ENCODE results near the gene CLK1. TPM values are rescaled to one million over a fixed set of nuclear protein-coding genes. Genes with fewer than 3 reads are reported as not detected.

The CLK1 gene
- total and polyA plus RNA-seq, 9 of the 15 experiments (the other 6 are each of a cell fraction or from before 2014, with no cell fraction given) = 29.3 to 99.2 (median 47.0) TPM

- TF ChIP-seq, protein P1, sequence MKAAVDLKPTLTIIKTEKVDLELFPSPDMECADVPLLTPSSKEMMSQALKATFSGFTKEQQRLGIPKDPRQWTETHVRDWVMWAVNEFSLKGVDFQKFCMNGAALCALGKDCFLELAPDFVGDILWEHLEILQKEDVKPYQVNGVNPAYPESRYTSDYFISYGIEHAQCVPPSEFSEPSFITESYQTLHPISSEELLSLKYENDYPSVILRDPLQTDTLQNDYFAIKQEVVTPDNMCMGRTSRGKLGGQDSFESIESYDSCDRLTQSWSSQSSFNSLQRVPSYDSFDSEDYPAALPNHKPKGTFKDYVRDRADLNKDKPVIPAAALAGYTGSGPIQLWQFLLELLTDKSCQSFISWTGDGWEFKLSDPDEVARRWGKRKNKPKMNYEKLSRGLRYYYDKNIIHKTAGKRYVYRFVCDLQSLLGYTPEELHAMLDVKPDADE (conservative IDR thresholded peaks at IDR 0.05; ENCODE audit: control insufficient read depth, low read depth, low read length) = 0 out of 2 replicates have a peak, but pooled peaks have one; percentile 44
- TF ChIP-seq ZEB2 (IDR thresholded peaks at IDR 0.05) = peak; percentile 93
- TF ChIP-seq MBD1 (CRISPR knock-in tag; IDR thresholded peaks at IDR 0.05) = no peak
- 0 out of 2 replicates have a peak, but pooled peaks have one; percentile 18 for TF ChIP-seq STAT6 (CRISPR knock-in tag; IDR thresholded peaks at IDR 0.05)
- TF ChIP-seq BCOR (IDR thresholded peaks at IDR 0.05) = 0 out of 2 replicates have a peak, but pooled peaks have one; percentile 6
- no peak for TF ChIP-seq ATF1 (CRISPR knock-in tag; IDR thresholded peaks at IDR 0.05)
- TF ChIP-seq ATF1 (tag; IDR thresholded peaks at IDR 0.05) = peak; percentile 96
- TF ChIP-seq ETV5 (CRISPR knock-in tag; IDR thresholded peaks at IDR 0.05; ENCODE audit: low read depth) = peak; percentile 62; the same call in 1 of the 2 replicates
- TF ChIP-seq HBP1 (CRISPR knock-in tag; IDR thresholded peaks at IDR 0.05) = no peak
- peak in 1 of 2 experiments; percentile 58; a peak in 2 of 4 replicates for TF ChIP-seq ZMIZ1 (IDR thresholded peaks at IDR 0.05; ENCODE audit: low read depth in 2 of 2, low read length in 2 of 2)
- TF ChIP-seq ZBTB9 (CRISPR knock-in tag; IDR thresholded peaks at IDR 0.05) = no peak
- TF ChIP-seq CBX2 (IDR thresholded peaks at IDR 0.05; ENCODE audit: insufficient read depth, low read length, poor library complexity, severe bottlenecking) = no peak
- TF ChIP-seq BDP1 (IDR thresholded peaks at IDR 0.05; ENCODE audit: insufficient read depth, insufficient read length) = no peak
These were observed 24.5 kb upstream of the CLK1 start, which contains the start of the genes NIF3L1 and PPIL3 (continued) for GRCh38 chr2:200888704-200889625.

Data from K562 (cell line).